ENCODE data around the gene ANKRD37.

Gene ANKRD37

GRCh38 chr4:185371702-185372101, 24.9 kb upstream of the ANKRD37 start:
- no peak overlapping the region for H3K27ac ChIP-seq (replicated peaks)
- H3K27me3 ChIP-seq (ENCODE audit: insufficient read depth, poor library complexity, severe bottlenecking): peaks cover 5% of the 10 kb centered on the region
- TF ChIP-seq GABPA (IDR thresholded peaks at IDR 0.05; ENCODE audit: low read depth) (no peak), REST (IDR thresholded peaks at IDR 0.05; ENCODE audit: insufficient replicate concordance, low read depth) (no peak), CTCF (IDR thresholded peaks at IDR 0.05; ENCODE audit: insufficient read depth, low read length) (no peak), SPI1 (IDR thresholded peaks at IDR 0.05; ENCODE audit: borderline replicate concordance, low read depth) (no peak), POLR2AphosphoS5 (IDR thresholded peaks at IDR 0.05; ENCODE audit: low read depth) (no peak)
- no peak overlapping the region for H3K4me3 ChIP-seq (replicated peaks; ENCODE audit: insufficient read depth, low read length)
- DNase-seq (ENCODE audit: low read depth in 1 of 2, low spot score in 1 of 2): no peak

- H3K27me3 ChIP-seq (ENCODE audit: insufficient read depth, poor library complexity, severe bottlenecking): peaks cover 2% of the 10 kb centered on the region
- TF ChIP-seq SPI1 (IDR thresholded peaks at IDR 0.05; ENCODE audit: borderline replicate concordance, low read depth) (no peak), POLR2AphosphoS5 (IDR thresholded peaks at IDR 0.05; ENCODE audit: low read depth) (no peak), GABPA (IDR thresholded peaks at IDR 0.05; ENCODE audit: low read depth) (no peak), CTCF (IDR thresholded peaks at IDR 0.05; ENCODE audit: insufficient read depth, low read length) (no peak), REST (IDR thresholded peaks at IDR 0.05; ENCODE audit: insufficient replicate concordance, low read depth) (no peak)
- H3K4me3 ChIP-seq (replicated peaks; ENCODE audit: insufficient read depth, low read length): no peak overlapping the region
- DNase-seq (ENCODE audit: low read depth in 1 of 2, low spot score in 1 of 2): no peak
- no peak overlapping the region for H3K27ac ChIP-seq (replicated peaks)
Measured at GRCh38 chr4:185374027-185374426, 22.6 kb upstream of the ANKRD37 start.

GRCh38 chr4:185374573-185374972, 22.1 kb upstream of the ANKRD37 start:
- Histone ChIP-seq H3K27ac (replicated peaks) (no peak overlapping the region), H3K4me3 (replicated peaks; ENCODE audit: insufficient read depth, low read length) (no peak overlapping the region), H3K27me3 (ENCODE audit: insufficient read depth, poor library complexity, severe bottlenecking) (peaks cover 1% of the 10 kb centered on the region)
- TF ChIP-seq POLR2AphosphoS5 (IDR thresholded peaks at IDR 0.05; ENCODE audit: low read depth) (no peak), CTCF (IDR thresholded peaks at IDR 0.05; ENCODE audit: insufficient read depth, low read length) (no peak), GABPA (IDR thresholded peaks at IDR 0.05; ENCODE audit: low read depth) (no peak), SPI1 (IDR thresholded peaks at IDR 0.05; ENCODE audit: borderline replicate concordance, low read depth) (no peak), REST (IDR thresholded peaks at IDR 0.05; ENCODE audit: insufficient replicate concordance, low read depth) (no peak)
- no peak for DNase-seq (ENCODE audit: low read depth in 1 of 2, low spot score in 1 of 2)
